GM21786 (cell line): ENCODE results near the gene SNCAIP.
A peak's percentile ranks its signal among the peaks of the same experiment; 100 is the strongest.

Experiments
- ATAC-seq: cut with Tn5 transposase; IDR thresholded peaks from one replicate; pipeline ENCODE4 v1.9.1; 2021; ENCODE audit not compliant: unreplicated experiment

The SNCAIP gene

GRCh38 chr5:122311961-122312590, at the start of gene SNCAIP:
Gene SNCAIP (plus strand): TSS chr5:122312237. CDS start chr5:122391135, 78,898 bp downstream.
- ATAC-seq, result no peak

DNA sequence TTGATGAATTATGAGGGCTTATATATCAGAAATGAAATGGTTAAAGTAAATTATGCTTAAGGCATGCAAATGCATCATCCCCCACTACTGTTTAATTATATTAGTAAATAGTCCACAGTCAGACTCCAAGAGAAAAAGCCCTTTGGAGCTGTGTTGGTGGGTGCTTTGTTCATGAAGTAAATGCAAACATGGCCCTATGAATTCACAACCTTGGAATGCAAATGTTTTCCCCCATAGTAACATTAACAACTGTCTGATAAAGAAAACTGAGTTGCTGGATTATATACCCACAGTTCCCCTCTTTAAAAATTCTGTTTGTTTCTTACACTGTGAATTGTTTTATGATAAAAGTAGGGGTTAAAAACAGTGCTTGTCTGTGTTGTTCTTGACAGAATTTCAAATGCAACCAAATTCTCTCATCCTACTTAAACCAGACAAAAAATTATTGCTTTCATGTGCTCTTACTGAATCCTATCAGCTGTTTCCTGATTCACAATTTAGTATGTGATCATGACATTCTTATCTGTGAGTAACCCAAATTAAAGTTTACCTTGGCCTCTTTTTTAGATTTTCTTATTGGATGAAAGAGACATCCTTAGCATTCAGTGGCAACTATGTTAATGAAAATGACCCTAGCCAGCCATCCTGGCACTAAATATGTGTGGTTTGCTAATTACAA, 48.5 kb upstream of the SNCAIP start:
- ATAC-seq, result no peak

DNA sequence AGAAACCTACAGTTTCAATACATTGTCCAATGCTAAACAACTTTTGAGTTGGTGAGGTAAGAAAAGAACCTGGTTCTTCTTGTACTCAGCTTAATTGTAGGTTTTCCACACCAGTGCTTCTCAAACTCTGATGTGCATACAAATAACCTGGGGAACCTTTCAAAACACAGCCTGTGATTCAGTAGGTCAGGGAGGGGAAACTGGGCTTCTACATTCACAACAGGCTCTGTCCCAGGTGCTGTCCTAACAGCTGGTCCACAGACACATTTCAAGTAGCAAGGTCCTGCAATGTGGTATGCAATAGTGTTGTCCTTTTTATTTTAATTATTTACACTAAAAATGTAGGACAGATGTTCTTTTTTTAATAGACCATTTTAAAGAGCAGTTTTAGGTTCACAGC, 47.4 kb upstream of the SNCAIP start:
- no peak for ATAC-seq

- no peak for ATAC-seq
Observed at GRCh38 chr5:122267185-122267584, 44.9 kb upstream of the SNCAIP start.

- ATAC-seq, result no peak
Observed at GRCh38 chr5:122273696-122274095, 38.3 kb upstream of the SNCAIP start.

GRCh38 chr5:122283592-122283991, 28.4 kb upstream of the SNCAIP start:
- ATAC-seq, result no peak

DNA sequence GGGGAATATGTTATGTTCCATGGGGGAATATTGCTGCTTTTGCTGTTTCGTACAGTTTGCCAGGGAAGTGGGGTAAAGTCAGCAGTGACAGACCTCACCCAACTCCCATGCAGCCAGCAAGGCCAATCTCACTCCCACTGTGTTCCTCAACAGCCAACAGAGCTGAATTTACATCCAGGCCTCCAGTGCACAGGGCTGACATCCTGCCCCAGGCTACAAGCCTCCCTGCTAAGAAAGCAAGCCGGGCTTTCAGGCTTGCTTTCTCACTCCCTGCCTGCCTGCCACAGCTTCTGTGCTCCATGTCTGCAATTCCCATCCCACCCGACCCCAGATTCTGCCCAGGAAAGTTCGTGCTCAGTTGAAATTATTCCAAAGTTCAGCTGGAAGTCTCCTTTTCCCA, 25.5 kb upstream of the SNCAIP start:
- ATAC-seq, result no peak

DNA sequence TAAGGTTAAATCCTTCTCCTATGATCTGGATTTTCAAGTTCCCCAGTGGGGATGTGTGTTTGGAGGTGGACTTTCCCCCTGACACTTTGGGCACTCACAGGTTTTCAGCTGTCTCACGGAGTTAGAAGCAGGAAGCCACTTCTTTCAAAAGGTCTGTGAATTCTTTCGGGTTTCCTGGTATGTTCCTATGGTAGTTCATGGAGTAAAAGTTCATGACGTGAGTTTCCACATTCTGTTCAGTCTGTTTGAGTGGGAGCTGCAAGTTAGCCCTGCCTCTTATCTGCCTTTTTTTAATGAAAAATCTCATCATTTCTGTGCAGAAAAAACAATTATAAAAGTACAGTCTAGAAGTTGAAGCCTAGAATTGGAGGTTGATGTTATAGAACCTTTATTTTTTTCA, 24.9 kb upstream of the SNCAIP start:
- no peak for ATAC-seq

DNA sequence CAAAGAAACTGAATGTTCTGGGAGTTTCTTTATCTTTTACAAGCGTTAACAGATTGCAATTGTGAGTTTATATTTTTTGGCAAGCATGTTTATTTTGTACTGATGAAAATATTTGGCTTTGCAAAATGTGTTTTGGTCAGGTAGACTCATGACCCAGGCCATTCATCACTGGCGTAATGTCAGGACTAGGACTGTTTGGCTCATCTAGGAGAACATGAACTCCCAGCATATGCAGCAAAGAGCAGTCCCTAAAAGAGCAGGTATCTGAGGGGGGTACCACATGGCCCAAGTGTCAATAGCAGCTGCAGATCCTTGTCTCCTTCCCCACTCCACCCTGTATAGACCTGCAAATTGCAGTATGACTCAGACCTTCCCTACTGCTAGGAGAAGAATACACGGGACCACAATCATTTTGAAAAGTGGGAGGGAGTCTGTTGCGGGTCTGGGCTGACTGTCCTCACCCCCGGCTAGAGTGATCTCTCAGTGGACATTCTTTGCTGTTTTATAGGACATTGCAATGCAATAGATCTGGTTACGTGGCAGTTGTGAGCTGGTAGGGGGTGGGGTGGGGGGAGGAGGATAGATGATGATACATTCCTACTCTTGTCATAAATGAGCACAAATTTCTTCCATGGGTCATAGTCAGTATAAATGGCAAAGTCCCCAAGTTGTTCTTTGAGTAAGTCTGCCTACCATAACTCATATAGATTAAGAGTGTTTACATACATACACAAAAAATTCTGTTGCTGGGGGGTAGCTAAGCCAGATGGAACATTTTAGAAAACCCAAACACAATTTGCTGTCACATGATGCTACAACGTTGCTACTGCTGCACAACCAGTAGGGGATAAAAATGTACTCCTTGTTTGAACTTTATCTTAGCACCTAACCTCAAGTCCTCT, 20.8 kb upstream of the SNCAIP start:
- ATAC-seq, result no peak

DNA sequence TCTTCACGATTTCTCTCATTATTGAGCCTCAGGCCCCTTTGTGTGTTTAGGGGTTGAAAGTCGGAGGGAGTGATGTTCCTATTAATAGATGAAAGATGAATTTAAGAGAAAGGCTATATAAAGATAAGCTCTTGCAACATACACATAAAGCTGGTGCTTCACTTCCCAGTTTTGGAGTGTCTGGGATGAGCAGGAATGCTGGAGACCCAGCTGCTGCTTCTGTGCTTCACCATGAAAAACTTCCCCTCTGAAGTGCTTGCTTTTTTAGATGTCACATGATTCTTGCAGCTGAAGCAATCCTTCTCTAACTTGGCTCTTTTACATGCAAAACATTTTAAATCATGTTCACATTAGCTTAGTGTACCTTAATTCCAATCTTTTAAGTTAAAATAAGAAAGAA, 19.7 kb upstream of the SNCAIP start:
- no peak for ATAC-seq

GRCh38 chr5:122295138-122295537, 16.9 kb upstream of the SNCAIP start:
- ATAC-seq, result no peak

- no peak for ATAC-seq
Observed at GRCh38 chr5:122296871-122297270, 15.2 kb upstream of the SNCAIP start.

GRCh38 chr5:122297587-122298298, 14.3 kb upstream of the SNCAIP start:
- ATAC-seq, result peak; percentile 87

DNA sequence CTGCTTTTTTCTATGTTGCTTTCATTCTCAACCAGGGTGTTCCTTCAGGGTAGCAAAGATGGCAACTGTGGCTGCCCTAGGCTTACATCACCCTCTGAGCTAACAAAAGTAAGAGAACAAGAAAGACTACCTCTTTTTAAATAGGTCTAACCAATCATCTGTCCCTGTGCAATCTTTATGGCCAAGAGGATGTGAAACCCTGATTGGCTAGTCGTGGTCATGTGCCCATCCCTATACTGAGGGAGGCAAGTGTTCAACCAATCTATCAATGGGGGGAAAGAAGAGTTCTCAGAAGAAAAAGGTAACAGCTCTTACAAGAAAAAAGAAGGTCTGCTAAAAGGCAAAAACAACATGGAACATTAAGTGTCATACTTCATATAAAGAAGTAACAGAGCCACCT, 11.7 kb upstream of the SNCAIP start:
- no peak for ATAC-seq

- no peak for ATAC-seq
Observed at GRCh38 chr5:122301016-122301415, 11.0 kb upstream of the SNCAIP start.

DNA sequence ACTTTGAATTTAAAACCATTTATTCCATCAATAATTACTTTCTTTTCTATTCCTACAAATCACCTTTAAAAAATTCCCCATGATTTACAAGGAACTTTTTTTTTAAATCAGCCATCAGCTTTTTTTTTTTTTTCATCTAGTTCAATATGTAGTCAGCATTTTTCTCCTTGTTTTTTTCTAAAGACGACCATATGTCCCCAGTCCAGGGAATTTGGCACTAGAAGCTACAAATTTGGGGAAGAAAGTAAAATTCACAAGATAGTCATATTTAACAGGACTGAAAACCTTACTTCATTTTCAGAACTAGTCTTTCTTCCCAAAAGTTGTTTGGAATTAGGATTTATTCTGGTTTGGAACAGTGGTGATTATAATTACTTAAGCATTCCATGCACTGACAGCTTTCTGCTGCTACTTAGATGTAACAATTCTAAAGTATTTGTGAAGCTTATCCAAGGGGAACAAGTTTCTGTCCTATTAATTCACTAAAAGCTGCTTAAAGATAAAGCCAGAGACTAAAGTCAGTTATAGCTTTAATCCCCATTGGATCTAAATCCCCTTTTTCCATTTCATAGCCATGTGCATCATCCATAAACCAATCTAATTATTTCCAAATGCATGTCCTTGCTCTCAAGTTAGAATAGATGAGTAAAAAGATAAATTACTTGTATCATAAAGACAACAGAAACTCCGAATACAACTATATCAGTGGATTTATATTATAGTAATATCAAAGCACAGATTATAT, 7.4 kb upstream of the SNCAIP start:
- ATAC-seq, result no peak

- ATAC-seq, result no peak
Observed at GRCh38 chr5:122306461-122306860, 5.6 kb upstream of the SNCAIP start.

DNA sequence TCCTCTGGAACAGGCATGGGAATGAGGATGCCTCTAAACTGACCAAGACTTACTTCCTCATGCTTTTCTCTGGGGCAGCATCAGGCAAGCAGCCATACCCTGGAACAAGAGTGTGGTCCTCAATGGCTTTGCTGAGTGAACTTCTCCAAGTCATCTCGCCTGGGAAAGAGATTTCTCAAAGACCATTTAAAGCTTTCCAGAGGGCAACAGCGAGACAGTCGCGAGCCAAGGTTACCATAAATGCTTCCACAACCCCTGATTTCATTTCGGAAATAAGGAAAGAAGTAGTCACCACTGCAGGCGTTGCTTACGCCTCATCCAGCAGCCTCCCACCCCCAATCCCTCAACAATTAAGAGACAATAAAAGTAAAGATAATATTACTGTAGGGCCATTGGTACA, 1.1 kb upstream of the SNCAIP start:
- ATAC-seq, result no peak

DNA sequence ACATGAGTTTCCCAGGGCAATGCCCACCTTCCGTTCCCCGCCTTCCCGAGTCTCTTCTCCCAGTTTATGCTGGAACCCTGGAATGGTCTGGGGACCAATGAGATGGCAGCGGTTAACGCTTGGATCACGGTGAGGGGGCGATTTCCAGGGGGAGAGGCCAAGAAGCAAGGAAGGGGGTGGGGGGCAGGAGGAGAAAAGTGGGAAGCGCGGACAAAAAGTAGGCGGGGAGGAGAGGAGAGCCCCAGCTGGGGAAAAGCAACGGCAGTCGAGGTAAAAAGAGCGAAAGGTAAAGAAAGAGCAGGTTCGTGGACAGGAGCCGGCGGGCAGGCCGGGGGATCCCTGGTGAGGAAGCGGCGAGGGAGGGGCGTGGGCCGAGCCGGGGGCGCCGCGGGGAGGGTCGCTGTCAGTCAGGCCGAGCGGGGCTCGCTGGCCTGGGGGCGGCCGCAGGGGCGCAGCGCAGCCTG, 508 bp upstream of the SNCAIP start:
- ATAC-seq, result no peak

- ATAC-seq, result no peak
Observed at GRCh38 chr5:122312591-122313406, 762 bp downstream of the SNCAIP start.
